ENCODE results near the gene SRC. TPM values are rescaled to one million over a fixed set of nuclear protein-coding genes. Genes with fewer than 3 reads are reported as not detected.

The SRC gene
- total RNA-seq, 1 donor from 2014 or later = 6.0 TPM

- DNase-seq (ENCODE audit: missing footprints) (no peak), ATAC-seq (no peak)
- intact Hi-C loops (cut with DNase I) = no loop called here
Measured at GRCh38 chr20:37372441-37372840, 26.5 kb downstream of the SRC start.

- no peak for ATAC-seq
- no peak for DNase-seq (ENCODE audit: missing footprints)
- intact Hi-C loops (cut with DNase I) = no loop called here
Measured at GRCh38 chr20:37373020-37373598, 27.2 kb downstream of the SRC start.

- DNase-seq (ENCODE audit: missing footprints) (no peak), ATAC-seq (no peak)
- intact Hi-C loops (cut with DNase I) = no loop called here
Measured at GRCh38 chr20:37375227-37375626, 29.3 kb downstream of the SRC start.

DNA sequence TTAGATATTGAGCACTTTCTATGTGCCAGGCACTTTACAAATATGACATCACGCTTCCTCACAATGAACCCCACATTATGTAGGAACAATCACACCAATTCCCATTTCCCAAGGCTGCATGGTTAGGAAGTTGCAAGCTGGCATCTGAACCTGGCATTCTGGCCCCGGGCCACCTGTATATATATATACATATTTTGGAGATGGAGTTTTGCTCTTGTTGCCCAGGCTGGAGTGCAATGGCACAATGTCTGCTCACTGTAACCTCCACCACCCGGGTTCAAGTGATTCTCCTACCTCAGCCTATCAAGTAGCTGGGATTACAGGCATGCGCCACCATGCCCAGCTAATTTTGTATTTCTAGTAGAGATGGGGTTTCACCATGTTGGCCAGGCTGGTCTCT, 30.4 kb downstream of the SRC start:
- intact Hi-C loops (cut with DNase I) = no loop called here
- ATAC-seq (no peak), DNase-seq (ENCODE audit: missing footprints) (no peak)

GRCh38 chr20:37376791-37377190, 30.9 kb downstream of the SRC start:
- peak; percentile 37 for DNase-seq (ENCODE audit: missing footprints)
- ATAC-seq = no peak
- intact Hi-C loops (cut with DNase I) = no loop called here

DNA sequence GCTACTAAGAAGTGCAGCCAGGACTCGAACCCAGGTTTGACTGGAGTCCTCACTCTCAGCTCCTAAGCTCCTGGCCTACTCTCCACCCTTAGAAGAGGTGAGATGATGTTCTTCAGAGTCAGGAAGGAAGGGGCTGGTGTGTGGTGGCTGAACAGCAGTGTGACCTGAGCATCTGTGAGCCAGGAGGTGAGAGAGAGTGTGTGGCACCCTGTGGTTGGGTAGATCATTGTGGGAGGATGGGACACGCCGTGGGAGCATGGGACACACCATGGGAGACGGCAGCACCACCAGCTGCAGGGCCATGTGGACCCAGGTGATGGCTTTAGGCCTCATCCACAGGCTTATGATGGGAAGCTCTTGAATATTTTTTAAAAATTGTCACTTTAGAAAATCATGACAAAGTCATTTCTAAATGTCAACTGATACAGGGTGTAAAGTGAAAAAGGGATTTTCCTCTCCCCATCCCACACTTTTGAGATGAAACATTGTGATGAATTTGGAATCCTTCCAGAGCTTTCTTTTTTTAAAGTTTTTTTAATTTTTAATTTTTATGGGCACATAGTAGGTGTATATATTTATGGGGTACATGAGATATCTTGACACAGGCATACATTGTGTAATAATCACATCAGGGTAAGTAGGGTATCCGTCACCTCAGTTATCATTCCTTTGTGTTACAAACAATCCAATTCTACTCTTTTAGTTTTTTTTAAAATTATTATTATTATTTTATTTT, 31.6 kb downstream of the SRC start:
- intact Hi-C loops (cut with DNase I) = no loop called here
- ATAC-seq (no peak), DNase-seq (ENCODE audit: missing footprints) (no peak)

GRCh38 chr20:37378420-37378784, 32.5 kb downstream of the SRC start:
- ATAC-seq = no peak
- DNase-seq (ENCODE audit: missing footprints) = no peak
- intact Hi-C loops (cut with DNase I) = no loop called here

GRCh38 chr20:37378785-37379598, 33.1 kb downstream of the SRC start:
- ATAC-seq = no peak
- intact Hi-C loops (cut with DNase I) = no loop called here
- peak; percentile 60 for DNase-seq (ENCODE audit: missing footprints)

DNA sequence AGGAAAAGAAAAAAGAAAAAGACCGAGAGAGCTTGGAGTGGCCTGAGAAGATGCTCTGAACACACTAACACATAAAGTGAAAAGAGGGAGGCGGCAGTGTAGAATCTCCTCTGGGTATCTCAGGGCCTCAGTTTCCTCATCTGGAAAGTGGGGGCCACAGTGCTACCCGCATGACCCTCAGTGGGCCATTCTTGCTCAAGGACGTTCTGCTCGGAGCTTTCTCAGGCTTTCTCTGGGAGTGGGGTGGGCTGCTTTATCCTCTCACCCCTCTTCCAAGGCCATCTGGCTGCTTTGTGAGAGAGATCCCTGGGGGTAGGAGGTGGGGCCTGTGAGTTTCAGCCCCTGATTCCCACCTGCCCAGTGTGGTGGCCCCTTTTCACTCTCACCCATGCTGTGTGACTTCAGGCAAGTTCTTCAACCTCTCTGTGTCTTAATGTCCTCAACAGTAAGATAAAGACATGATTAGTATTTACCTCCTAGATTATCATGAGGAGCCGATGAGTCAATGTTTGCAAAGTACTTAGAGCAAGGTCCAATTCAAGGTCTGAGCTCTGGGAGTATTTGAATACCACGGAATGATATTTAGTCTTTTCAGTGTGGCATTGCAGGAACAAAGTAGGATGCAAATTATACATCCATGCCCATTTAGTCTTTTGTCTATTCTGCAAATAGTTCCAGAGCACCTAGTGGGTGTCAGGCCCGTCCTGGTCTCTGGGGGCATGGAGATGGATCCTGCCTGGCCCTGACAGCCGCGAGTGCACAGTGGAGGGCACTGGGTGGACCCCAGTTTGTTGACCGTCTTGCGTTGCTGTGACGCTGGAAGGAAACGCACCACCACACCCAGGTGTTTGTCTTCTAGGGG, 34.3 kb downstream of the SRC start:
- intact Hi-C loops (cut with DNase I) = loop anchor here (5.0 kb wide), 2 partner anchors 93 to 152 kb away; partner anchors contain the start of gene MANBAL
- DNase-seq (ENCODE audit: missing footprints) = peak; percentile 37
- ATAC-seq = no peak

DNA sequence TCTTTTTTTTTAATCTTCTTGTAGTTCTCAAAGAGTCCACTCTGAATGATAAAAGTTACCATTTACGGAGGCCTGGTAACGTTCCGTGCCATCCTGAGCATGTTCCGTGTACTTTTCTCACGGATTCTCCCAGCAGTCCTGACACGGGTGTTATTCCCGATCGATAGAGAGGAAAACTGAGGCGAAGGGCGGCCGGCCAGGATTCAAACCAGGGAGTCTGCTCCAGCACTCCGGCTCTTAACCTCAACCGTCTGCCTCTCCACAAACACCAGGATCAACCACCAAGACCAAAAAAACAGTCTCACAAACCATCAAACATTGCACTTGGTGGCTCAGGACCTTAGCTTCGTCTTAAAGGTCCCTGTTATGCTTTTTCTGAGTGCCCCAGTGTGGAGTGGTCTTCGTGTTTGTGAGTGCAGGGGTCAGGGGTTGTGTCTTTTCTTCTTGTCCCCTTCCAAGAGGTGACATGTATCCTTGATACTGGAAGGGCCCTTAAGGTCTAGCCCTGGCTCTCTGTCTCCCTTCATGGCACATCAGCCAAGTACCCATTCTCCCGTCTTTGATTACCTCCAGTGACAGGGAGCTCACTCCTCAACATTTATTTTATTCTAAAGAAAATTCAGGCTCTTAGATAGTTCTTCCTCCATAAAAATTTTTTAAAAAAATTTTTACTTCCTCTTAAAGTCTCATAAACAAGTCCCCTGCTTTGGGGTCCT, 35.1 kb downstream of the SRC start:
- DNase-seq (ENCODE audit: missing footprints) (peak; percentile 3), ATAC-seq (no peak)
- intact Hi-C loops (cut with DNase I) = loop anchor here (5.0 kb wide), 2 partner anchors 94 to 151 kb away; partner anchors contain the start of gene MANBAL

DNA sequence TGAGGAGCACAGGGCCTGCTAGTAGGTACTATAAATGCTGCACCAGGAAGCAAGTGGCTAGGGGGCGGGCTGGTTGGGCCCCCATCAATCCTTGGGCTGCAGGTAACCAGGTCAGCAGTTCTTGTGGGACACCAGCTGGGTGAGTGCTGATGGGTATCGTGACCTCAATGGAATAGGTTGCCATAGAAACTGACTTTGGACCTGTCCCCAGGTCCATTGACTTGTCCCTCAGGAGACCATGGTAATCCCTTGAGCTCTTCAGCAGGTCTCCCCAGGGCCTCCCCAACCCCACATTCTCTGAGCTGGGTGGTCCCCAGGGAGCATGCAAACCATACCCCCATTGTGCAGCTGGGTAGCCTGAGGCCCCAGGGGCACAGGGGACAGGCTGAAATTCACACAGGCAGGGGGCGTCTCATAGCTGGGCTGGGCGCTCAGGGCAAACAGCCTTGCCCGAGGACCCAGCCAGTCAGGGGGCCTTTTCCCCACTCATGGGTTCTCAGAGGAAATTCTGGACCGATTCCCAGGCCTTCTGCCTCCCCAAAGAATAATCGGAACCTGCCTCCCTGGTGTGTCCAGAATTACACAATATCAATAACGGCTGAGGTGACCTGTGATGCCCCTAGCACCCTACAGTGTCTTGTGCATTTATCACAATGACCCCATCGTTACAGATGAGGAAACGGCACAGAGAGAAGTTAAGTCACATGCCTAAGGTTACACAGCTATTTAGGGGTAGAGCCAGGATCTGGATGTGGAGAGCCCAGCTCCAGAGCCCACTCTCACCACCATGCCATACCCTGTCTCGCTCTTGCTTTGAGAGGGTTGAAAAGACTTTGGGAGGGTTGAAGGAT, 35.9 kb downstream of the SRC start:
- intact Hi-C loops (cut with DNase I) = loop anchor here (5.0 kb wide), 2 partner anchors 95 to 150 kb away; partner anchors contain the start of gene MANBAL

DNA sequence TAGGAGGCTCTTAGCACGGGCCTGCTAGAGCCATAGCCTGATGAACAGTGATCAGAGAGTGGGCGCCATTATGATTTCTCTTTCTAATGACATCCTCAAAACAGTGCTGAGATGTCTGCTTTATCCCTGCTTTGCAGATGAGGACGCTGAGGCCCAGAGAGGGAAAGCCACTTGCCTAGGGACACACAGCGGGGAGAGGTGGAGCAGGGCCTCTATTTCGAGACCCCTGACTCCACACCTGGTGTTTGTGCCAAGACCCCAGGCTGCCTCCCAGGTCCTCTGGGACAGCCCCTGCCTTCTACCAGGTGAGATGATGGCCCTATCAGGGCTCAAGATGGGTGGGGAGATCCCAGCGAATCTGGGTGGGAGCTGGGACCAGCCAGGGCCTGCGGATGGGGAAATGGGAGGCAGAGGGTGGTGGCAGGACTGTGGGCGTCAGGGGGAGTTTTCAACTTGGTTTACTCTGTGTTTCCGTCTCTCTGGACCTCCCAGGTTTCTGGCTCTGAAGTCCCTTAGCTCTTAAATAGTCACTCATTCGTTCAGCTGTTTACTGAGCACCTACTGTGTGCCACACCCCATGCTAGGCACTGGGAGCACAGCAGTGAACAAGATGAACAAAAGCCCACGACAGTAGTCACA, 36.7 kb downstream of the SRC start:
- DNase-seq (ENCODE audit: missing footprints) (peak; percentile 32), ATAC-seq (no peak)
- intact Hi-C loops (cut with DNase I) = loop anchor here (5.0 kb wide), 2 partner anchors 95 to 150 kb away; partner anchors contain the start of gene MANBAL

More for the DNA sequence above, 35.9 kb downstream of the SRC start:
- ATAC-seq (no peak), DNase-seq (ENCODE audit: missing footprints) (peak; percentile 57)

- intact Hi-C loops (cut with DNase I) = loop anchor here (5.0 kb wide), 2 partner anchors 96 to 149 kb away; partner anchors contain the start of gene MANBAL
- ATAC-seq (no peak), DNase-seq (ENCODE audit: missing footprints) (peak; percentile 46)
Measured at GRCh38 chr20:37383229-37383989, 37.5 kb downstream of the SRC start.

- peak; percentile 80 for ATAC-seq
- intact Hi-C loops (cut with DNase I) = loop anchor here (1.0 to 5.0 kb wide), 4 partner anchors 97 to 190 kb away; partner anchors contain the start of gene MANBAL
- peak; percentile 86 for DNase-seq (ENCODE audit: missing footprints)
Measured at GRCh38 chr20:37384683-37385174, 38.8 kb downstream of the SRC start.

DNA sequence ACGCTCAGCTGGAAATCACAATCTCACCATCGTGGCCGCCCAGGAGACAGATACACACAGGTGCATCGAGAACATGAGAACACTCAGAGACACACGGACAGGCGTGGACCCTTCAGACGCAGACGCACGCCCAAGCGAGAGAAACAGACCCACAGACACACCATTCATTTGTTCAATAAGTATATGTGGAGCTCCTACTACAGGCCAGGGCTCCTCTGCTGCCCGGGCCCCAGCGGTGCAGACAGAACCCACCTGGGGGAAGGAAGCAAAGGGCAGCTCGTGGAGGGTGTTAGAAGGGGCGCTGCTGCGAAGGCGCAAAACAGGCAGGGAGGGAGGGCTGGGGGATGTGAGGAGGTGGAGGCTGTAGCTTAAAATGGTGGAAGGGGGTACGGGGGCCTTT, 39.2 kb downstream of the SRC start:
- intact Hi-C loops (cut with DNase I) = loop anchor here (2.0 kb wide), 1 partner anchor 190 kb away; no protein-coding TSS in a partner anchor
- ATAC-seq = no peak
- no peak for DNase-seq (ENCODE audit: missing footprints)

Data from Right ventricle myocardium inferior (tissue), 1 donor.